Frontal cortex (tissue), 4 donors: ENCODE results near the gene GPRASP1. TPM values are rescaled to one million over a fixed set of nuclear protein-coding genes. Genes with fewer than 3 reads are reported as not detected.
"Not testable (repeated sequence)": the region's sequence is repeated elsewhere in the genome, so short reads cannot be mapped to it uniquely, and the experiment has no call there.

Experiments
- DNase-seq, 2 donors: peaks; one replicate each; pipeline ENCODE4 v3.0.0; 2012; ENCODE audit warnings: low spot score in 2 of 2
- FAIRE-seq: peaks from 2 replicates; lab custom pipeline; 2012; peaks lifted over from hg19 to GRCh38; lab: Jason Lieb, UNC
- total RNA-seq: library from RNA; depleted of rRNA; stranded (reverse); fragments of >200 nt; gene quantifications from one replicate; pipeline ENCODE4 v1.2.3, GENCODE V29; 2014
- donor health status: control.
- donor health status: control.
- donor health status: control.

The GPRASP1 gene
- 31.0 TPM for total RNA-seq

GRCh38 chrX:102651242-102652011 is at the start of gene GPRASP1:
TSS of gene GPRASP1 (plus strand) at chrX:102651483. CDS start at chrX:102653914, 2,431 bp downstream.
- DNase-seq (peak in 1 of 2 donors; percentile 23), FAIRE-seq (no peak)

- FAIRE-seq (no peak), DNase-seq (no peak)
These were observed 47.0 kb upstream of the GPRASP1 start for GRCh38 chrX:102604327-102604726.

DNA sequence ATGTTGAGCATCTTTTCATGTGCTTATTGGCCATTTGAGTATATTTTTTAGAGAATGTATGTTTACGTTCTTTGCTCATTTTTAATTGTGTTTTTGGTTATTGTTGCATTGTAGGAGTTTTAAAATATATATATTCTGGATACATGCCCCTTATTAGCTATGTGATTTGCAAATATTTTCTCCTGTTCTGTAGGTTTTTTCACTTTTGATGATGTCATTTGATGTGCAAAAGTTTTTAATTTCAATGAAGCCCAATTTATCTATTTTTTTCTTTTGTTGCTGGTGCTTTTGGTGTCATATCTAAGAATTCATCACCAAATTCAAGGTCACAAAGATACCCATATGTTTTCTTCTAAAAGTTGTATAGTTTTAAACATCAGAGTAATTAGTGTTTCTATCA is 45.2 kb upstream of the GPRASP1 start:
- no peak for FAIRE-seq
- no peak for DNase-seq

DNA sequence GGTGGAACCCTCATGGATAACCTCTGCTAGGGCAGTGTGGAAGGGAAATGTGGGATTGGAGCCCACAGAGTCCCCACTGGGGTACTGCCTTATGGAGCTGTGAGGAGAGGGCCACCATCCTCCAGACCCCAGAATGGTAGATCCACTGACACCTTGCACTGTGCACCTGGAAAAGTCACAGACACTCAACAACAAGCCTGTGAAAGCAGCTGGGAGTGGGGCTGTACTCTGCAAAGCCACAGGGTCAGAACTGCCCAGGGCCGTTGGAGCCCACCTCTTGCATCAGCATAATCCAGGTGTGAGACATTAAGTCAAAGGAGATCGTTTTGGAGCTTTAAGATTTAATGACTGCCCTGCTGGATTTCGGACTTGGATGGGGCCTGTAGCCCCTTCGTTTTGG is 40.4 kb upstream of the GPRASP1 start:
- FAIRE-seq (no peak), DNase-seq (no peak)

- no peak for FAIRE-seq
- DNase-seq = no peak
These were observed 27.2 kb upstream of the GPRASP1 start for GRCh38 chrX:102624105-102624504.

DNA sequence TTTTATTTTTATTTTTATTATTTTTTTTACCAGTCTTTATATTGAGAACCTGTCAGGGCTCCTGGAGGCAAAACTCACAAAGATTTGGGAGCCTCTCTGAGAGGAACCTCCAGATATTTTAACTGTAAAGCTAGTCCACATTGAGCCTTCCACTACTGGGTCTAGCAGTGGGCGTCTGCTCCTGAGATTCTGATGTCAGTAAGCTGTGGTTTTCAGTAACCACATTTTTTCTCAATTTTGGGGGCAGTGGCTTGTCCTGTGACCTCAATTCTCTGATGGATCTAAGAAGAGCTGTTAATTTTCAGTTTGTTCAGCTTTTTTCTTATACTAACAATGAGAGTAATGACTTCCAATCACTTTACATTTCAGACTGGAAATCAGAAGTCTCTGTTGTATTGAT is 23.6 kb upstream of the GPRASP1 start:
- FAIRE-seq (no peak), DNase-seq (no peak)

GRCh38 chrX:102637561-102637960 is 13.7 kb upstream of the GPRASP1 start:
- DNase-seq = no peak
- no peak for FAIRE-seq

DNA sequence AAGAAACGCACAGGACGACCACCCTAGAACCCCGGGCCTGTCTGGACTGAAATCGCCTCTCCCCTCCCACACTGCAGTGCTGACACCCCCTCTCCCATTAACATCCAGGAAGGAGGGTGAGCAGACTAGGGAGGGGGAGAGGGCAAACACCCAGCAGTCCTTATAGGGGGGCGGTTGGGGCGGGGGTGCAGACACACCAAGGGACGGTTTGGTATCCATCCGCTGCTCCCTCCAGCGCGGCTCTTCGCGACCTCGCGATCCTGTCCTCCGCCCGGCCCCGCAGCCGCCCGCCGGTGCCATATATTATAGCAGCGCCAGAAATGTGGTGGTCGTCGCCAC is 411 bp upstream of the GPRASP1 start:
- no peak for FAIRE-seq
- no peak for DNase-seq

- peak in 1 of 2 donors; percentile 6 for DNase-seq
- FAIRE-seq = no peak
These were observed 877 bp downstream of the GPRASP1 start for GRCh38 chrX:102652031-102652688.

DNA sequence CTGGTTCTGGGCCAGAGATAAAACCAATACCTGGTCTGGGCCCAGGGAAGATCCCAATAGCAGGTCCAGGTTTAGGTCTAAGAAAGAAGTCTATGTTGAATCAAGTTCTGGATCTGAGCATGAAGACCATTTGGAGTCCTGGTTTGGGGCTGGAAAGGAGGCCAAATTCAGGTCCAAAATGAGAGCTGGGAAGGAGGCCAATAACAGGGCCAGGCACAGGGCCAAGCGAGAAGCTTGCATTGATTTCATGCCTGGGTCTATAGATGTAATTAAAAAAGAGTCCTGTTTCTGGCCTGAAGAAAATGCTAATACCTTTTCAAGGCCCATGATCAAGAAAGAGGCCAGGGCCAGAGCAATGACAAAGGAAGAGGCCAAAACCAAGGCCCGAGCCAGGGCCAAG is 3.4 kb downstream of the GPRASP1 start:
- FAIRE-seq (no peak), DNase-seq (no peak)

DNA sequence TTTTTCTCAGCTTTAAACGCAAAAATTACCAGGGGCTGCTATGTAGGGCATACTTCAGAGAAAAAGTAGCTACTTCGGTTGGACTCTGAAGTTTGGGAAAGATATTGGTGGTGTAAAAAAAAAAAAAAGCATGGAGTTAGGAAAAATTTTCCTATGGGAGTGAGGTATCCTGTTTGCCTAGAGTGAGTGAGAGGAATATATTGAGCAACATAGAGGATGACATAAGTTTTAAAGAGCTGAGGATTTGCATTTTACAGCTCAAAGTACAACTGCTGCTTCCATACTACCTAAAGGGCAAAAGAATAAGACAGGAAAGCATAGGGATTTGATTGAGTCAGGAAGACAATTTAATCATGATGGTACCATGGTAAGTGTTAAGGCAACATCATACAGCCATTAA is 7.3 kb downstream of the GPRASP1 start:
- FAIRE-seq (no peak), DNase-seq (no peak)

GRCh38 chrX:102659790-102660757 is 8.8 kb downstream of the GPRASP1 start:
- no peak for FAIRE-seq
- peak; percentile 46 to 51 for DNase-seq

GRCh38 chrX:102663820-102664219 is 12.5 kb downstream of the GPRASP1 start:
- not testable (repeated sequence) for FAIRE-seq, DNase-seq

DNA sequence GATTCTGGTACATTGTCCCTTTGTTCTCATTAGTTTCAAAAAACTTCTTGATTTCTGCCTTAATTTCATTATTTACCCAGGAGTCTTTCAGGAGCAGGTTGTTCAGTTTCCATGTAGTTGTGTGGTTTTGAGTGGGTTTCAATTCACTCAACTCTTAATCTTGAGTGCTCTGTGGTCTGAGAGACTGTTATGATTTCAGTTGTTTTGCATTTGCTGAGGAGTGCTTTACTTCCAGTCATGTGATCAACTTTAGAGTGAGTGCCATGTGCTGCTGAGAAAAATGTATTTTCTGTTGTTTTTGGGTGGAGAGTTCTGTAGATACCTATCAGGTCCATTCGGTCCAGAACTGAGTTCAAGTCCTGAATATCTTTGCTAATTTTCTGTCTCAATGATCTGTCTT is 15.8 kb downstream of the GPRASP1 start:
- not testable (repeated sequence) for FAIRE-seq, DNase-seq

DNA sequence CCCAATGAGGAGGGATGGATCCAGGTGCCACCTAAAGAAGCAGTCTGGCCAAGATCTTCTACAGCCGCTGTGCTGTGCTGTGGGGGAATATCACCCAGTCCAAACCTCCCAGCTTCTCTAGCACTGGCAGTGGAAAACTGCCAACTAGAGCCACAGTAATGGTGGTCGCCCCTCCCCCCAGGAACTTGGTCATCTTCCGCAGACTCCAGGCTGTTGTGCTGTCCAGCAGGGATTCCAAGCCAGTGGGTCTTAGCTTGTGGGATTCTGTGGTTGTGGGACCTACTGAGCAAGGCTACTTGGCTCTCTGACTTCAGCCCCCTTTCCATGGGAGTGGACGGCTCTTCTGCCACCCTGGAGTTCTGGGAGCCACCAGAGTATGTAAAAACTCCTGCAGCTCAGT is 18.2 kb downstream of the GPRASP1 start:
- FAIRE-seq = no peak

DNA sequence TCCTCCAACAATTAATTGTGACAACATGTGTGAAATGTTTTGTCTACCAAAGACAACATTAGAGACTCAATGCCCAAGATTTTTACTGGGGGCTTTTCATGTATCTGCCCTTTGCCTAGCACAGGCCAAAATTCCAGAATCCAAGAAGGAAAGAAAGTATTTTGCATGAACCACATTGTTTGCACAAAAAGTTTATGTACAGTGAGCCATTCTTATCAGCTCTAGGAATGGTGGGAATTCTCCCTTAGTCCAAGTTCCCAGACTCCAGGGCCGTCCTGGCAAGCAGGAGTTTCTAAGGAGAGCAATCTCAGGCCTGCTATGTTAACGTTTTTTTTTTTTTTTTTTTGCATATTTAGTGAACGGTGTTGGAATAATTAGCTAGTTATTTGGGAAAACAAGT is 21.6 kb downstream of the GPRASP1 start:
- FAIRE-seq = no peak
- DNase-seq = no peak

More for the DNA sequence above, 18.2 kb downstream of the GPRASP1 start:
- no peak for DNase-seq

DNA sequence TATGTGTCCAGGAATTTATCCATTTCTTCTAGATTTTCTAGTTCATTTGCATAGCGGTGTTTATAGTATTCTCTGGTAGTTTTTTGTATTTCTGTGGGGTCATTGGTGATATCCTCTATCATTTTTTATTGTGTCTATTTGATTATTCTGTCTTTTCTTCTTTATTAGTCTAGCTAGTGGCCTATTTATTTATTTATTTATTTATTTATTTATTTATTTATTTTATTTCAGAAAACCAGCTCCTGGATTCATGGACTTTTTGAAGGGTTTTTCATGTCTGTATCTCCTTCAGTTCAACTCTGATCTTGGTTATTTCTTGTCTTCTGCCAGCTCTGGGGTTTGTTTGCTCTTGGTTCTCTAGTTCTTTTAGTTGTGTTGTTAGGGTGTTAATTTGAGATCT is 26.2 kb downstream of the GPRASP1 start:
- not testable (repeated sequence) for FAIRE-seq, DNase-seq

DNA sequence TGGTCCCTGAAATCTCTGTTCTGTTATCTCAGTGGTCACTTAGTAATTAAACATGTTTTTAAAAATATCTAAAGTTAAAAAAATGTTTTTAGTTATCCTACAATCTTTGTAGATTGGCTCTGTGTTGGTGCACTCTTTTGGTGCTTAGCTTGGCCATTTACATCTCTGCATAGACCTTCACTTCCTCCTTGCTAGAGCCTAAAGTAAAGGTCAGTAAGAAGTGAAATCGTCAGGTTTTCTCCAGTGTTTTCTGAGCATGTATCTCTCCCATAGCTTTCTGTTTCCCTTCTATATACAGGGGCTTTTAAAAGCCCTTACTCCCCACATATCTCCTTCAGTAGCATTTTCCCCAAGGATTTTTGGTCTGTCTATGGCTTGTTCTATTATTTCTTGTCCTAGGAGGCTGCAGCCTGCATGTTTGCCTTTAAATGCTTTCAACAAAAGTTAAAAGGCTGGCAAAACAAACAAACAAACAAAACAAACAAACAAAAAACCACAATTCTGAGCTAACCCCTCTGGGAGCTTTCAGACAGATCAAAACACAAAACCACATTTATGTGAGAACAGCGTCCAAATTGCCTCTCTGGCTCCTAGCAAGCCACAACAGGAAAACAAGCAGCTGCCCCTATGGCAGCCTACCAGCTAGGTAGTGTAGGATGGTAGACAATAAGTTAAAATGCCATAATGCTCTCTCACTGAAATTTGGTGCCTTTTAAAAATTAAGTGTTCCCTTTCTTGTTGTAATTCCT is 33.7 kb downstream of the GPRASP1 start:
- FAIRE-seq (no peak), DNase-seq (no peak)

GRCh38 chrX:102694749-102695148 is 43.5 kb downstream of the GPRASP1 start:
- FAIRE-seq (no peak), DNase-seq (no peak)

- DNase-seq = no peak
- FAIRE-seq = no peak
These were observed 45.0 kb downstream of the GPRASP1 start for GRCh38 chrX:102696306-102696705.
